ENCODE data around the gene WWC1. TPM values are rescaled to one million over a fixed set of nuclear protein-coding genes. Genes with fewer than 3 reads are reported as not detected.

The WWC1 gene
- total and polyA plus RNA-seq, 9 of the 15 experiments (the other 6 are each of a cell fraction or from before 2014, with no cell fraction given): under 0.01 to 0.54 (median 0.42) TPM; not detected in 6

DNA sequence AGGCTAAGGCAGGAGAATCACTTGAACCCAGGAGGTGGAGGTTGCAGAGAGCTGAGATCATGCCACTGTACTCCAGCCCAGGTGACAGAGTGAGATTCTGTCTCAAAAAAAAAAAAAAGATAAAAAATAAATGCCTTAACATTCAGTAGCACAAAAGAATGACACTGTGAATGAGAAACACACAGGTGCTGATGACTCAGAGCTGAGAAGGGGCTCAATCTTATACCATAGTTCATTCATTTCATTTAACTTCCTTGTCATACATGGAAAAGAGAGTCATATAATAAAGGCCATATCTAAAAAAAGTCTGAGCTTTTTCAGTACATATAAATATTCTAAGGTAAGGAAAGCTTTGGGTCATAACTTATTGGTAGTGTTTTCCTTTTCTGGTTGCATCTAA is 40.6 kb downstream of the WWC1 start:
- H3K9me1 ChIP-seq (ENCODE audit: control insufficient read depth, insufficient read depth, low read length): no peaks in the 10 kb centered on the region
- in situ Hi-C loops (cut with MboI): no loop called here
- no peaks in the 10 kb centered on the region for H3K79me2 ChIP-seq (ENCODE audit: control insufficient read depth, insufficient read depth, low read length)
- no peak overlapping the region for H3K9ac ChIP-seq (ENCODE audit: insufficient read depth in 1 of 2, low read depth in 2 of 2, low read length in 2 of 2)
- no peak overlapping the region for H3K27ac ChIP-seq (ENCODE audit: extremely low read depth, low read depth, low read length)
- no peaks in the 10 kb centered on the region for H3K9me3 ChIP-seq (replicated peaks; ENCODE audit: control insufficient read depth, insufficient read depth, low read depth, low read length)
- no peak overlapping the region for H2AFZ ChIP-seq (ENCODE audit: low read depth, low read length)
- POLR2A ChIA-PET: no interaction called here
- no peak overlapping the region for H3K4me3 ChIP-seq
- TF ChIP-seq, protein P1, sequence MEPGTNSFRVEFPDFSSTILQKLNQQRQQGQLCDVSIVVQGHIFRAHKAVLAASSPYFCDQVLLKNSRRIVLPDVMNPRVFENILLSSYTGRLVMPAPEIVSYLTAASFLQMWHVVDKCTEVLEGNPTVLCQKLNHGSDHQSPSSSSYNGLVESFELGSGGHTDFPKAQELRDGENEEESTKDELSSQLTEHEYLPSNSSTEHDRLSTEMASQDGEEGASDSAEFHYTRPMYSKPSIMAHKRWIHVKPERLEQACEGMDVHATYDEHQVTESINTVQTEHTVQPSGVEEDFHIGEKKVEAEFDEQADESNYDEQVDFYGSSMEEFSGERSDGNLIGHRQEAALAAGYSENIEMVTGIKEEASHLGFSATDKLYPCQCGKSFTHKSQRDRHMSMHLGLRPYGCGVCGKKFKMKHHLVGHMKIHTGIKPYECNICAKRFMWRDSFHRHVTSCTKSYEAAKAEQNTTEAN (CRISPR knock-in tag; IDR thresholded peaks at IDR 0.05): no peak
- TF ChIP-seq SMARCE1 (IDR thresholded peaks at IDR 0.05): no peak
- TF ChIP-seq, protein P2, sequence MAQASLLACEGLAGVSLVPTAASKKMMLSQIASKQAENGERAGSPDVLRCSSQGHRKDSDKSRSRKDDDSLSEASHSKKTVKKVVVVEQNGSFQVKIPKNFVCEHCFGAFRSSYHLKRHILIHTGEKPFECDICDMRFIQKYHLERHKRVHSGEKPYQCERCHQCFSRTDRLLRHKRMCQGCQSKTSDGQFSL (CRISPR knock-in tag; IDR thresholded peaks at IDR 0.05): no peak
- TF ChIP-seq, protein P2 (tag; IDR thresholded peaks at IDR 0.05): no peak
- TF ChIP-seq, protein P3, sequence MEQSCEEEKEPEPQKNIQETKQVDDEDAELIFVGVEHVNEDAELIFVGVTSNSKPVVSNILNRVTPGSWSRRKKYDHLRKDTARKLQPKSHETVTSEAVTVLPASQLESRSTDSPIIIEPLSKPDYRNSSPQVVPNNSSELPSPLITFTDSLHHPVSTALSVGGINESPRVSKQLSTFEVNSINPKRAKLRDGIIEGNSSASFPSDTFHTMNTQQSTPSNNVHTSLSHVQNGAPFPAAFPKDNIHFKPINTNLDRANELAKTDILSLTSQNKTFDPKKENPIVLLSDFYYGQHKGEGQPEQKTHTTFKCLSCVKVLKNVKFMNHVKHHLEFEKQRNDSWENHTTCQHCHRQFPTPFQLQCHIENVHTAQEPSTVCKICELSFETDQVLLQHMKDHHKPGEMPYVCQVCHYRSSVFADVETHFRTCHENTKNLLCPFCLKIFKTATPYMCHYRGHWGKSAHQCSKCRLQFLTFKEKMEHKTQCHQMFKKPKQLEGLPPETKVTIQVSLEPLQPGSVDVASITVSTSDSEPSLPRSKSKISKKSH (CRISPR knock-in tag; IDR thresholded peaks at IDR 0.05): no peak
- H3K4me2 ChIP-seq (ENCODE audit: insufficient read depth, low read length): no peak overlapping the region
- intact Hi-C loops (cut with micrococcal nuclease): no loop called here
- DNase-seq (ENCODE audit: extremely low read depth in 1 of 4, low spot score in 3 of 4) (no peak), ATAC-seq (no peak), FAIRE-seq (no peak)
- H4K20me1 ChIP-seq (replicated peaks; ENCODE audit: control insufficient read depth, insufficient read depth, low read length): no peaks in the 10 kb centered on the region
- no TSS peak for BruUV-seq (replicated peaks)
- H3K4me1 ChIP-seq (replicated peaks in 1 of 2; ENCODE audit: control insufficient read depth in 2 of 2, insufficient read depth in 2 of 2, low read length in 2 of 2): peaks cover 0 to 2% of the 10 kb centered on the region in 2 experiments; a peak in 1 of 5 replicates
- no peaks in the 10 kb centered on the region for H3K36me3 ChIP-seq (ENCODE audit: control insufficient read depth, insufficient read depth, low read length)
- CTCF ChIA-PET (ENCODE audit: low intra/inter-chr PET ratio): no interaction called here
- peaks cover 0 to 6% of the 10 kb centered on the region in 2 experiments; a peak in 2 of 5 replicates for H3K27me3 ChIP-seq (ENCODE audit: control insufficient read depth in 2 of 2, insufficient read depth in 2 of 2, low read length in 2 of 2)

Data from K562 (cell line).